ENCODE results near the gene SNAPC4.
A peak's percentile ranks its signal among the peaks of the same experiment; 100 is the strongest.

Gene SNAPC4

DNA sequence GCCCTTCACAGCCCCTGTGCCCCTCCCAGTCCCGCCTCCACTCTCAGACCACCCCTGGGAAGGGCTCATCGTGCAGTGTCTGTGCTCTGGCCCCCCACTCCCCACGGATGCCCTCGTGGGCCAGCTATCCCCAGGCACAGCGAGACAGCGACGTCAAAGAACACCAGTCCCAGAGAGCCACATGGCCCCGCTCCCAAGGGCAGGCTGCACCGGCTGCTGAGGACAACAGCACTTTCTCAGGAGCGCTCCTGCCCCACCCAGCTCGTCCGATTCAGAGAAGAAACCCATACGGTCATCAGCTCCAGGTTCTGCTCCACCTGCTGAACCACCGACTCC, 4.8 kb upstream of the SNAPC4 start:
- no peak overlapping the region for H3K4me3 ChIP-seq (ENCODE audit: low read length)
- H3K9me3 ChIP-seq (replicated peaks; ENCODE audit: low read length): no peaks in the 10 kb centered on the region
- peaks cover 42% of the 10 kb centered on the region for H3K36me3 ChIP-seq (ENCODE audit: insufficient read depth, low read length)
- H3K4me2 ChIP-seq (ENCODE audit: low read length): no peak overlapping the region
- H3K4me1 ChIP-seq (ENCODE audit: control insufficient read depth, insufficient read depth, low read length): peaks cover 15% of the 10 kb centered on the region
- no peaks in the 10 kb centered on the region for H3K27me3 ChIP-seq (ENCODE audit: control insufficient read depth, insufficient read depth, low read length)
- H3K9ac ChIP-seq (ENCODE audit: low read depth, low read length): no peak overlapping the region

DNA sequence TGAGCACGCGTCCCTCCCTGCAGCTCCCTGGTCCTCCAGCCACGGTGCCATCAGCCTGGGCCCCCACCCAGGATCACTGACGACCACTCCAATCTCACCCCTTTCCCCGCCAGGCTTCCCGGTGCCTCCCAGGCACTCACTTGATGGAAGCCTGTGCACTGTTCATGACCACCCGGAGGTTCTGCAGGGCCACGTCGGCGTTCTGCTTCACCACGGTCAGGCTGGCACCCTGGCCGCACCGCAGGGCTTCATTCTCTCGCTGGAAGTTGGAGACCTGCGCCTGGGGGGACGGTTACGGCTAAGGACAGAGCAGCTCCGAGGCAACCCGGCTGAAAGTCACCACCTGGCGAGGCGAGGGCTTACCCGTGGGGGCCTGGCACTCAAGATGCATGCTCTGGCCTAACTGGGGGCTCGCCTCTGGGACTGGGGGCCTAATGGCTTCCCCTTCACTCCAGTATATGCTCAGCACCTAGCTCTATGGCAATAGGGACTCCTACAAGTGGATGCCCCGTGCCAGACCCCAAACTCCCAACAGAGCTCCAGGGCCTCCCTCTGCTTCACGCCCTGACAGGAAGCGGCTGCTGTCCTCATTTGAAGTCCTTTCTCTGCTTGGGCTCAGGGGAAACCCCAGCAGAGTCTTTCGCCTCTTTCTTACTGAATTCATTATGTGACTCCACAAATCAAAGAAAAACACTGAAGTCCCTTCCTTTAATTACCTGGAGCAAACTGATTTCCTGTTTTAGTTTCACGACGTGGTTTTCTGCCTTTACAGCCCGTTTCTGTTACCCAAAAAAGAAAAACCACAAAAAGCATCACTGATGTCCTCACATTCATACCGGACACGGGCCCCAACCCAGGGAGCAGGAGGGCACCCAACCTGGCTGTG, 4.2 kb upstream of the SNAPC4 start:
- Histone ChIP-seq H3K36me3 (ENCODE audit: insufficient read depth, low read length) (peaks cover 42% of the 10 kb centered on the region), H3K4me1 (ENCODE audit: control insufficient read depth, insufficient read depth, low read length) (peaks cover 10% of the 10 kb centered on the region), H3K4me3 (ENCODE audit: low read length) (no peak overlapping the region), H3K9me3 (replicated peaks; ENCODE audit: low read length) (no peaks in the 10 kb centered on the region), H3K4me2 (ENCODE audit: low read length) (no peak overlapping the region), H3K9ac (ENCODE audit: low read depth, low read length) (no peak overlapping the region), H3K27me3 (ENCODE audit: control insufficient read depth, insufficient read depth, low read length) (no peaks in the 10 kb centered on the region)

DNA sequence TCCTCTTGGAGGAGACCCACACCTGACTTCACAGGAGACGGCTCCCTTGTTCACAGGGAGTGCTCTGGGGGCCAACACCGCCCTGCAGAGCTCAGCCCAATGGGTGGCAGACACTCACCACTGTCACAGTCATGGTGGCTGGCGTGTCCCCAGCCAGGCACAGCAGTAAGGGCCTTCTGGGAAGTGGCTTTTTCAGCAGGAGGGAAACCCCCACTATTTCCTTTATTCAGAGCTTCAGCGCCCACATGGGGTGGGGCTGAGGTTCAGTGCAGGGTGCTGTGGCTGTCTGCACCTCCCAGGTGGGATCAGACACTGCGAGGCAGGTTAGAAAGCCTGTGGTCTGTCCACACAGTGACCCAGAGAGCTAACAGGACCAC, 3.6 kb upstream of the SNAPC4 start:
- H3K4me3 ChIP-seq (ENCODE audit: low read length): no peak overlapping the region
- no peaks in the 10 kb centered on the region for H3K9me3 ChIP-seq (replicated peaks; ENCODE audit: low read length)
- no peaks in the 10 kb centered on the region for H3K27me3 ChIP-seq (ENCODE audit: control insufficient read depth, insufficient read depth, low read length)
- H3K4me2 ChIP-seq (ENCODE audit: low read length): no peak overlapping the region
- H3K4me1 ChIP-seq (ENCODE audit: control insufficient read depth, insufficient read depth, low read length): peaks cover 12% of the 10 kb centered on the region
- peaks cover 45% of the 10 kb centered on the region for H3K36me3 ChIP-seq (ENCODE audit: insufficient read depth, low read length)
- H3K9ac ChIP-seq (ENCODE audit: low read depth, low read length): no peak overlapping the region

- H3K9ac ChIP-seq (ENCODE audit: low read depth, low read length): no peak overlapping the region
- H3K4me3 ChIP-seq (ENCODE audit: low read length): no peak overlapping the region
- peaks cover 16% of the 10 kb centered on the region for H3K4me1 ChIP-seq (ENCODE audit: control insufficient read depth, insufficient read depth, low read length)
- no peak overlapping the region for H3K4me2 ChIP-seq (ENCODE audit: low read length)
- peaks cover 38% of the 10 kb centered on the region for H3K36me3 ChIP-seq (ENCODE audit: insufficient read depth, low read length)
- no peaks in the 10 kb centered on the region for H3K27me3 ChIP-seq (ENCODE audit: control insufficient read depth, insufficient read depth, low read length)
- H3K9me3 ChIP-seq (replicated peaks; ENCODE audit: low read length): no peaks in the 10 kb centered on the region
Measured at GRCh38 chr9:136402067-136402466, 2.1 kb upstream of the SNAPC4 start.

DNA sequence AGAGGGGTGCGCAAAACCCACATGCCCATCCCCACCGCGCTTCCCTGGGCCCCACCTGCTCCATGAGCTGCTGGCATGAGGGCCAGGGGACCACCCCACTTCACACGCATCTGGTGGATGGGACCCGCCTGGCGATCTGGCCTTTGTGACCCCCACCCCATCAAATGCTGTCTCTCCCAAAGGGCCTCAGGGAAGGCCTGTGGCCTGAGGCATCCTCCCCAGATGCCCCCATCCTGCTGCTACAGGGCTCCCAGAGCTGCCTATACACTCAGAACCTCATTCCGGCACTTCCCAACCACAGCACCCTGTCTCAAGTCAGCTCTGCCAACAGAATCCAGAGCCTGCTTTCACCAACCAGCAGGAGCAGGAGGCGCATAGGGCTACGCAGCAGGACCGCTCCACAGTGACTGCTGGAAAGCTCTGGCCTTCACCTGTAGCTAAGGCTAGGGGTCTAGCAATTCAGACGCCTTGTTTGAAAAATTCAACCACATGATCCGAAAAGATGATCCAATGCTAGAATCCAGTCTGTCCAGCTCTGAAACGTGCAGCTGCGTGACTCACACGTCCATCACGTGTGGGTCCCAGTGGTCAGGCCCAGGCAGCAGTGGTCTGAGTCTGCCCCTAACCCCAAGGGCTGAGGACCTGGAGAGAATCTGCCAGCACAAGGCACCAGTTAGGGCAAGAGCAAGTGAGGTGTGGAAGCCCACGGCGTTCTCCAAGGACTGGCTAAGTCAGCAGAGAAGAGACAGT, 1.4 kb upstream of the SNAPC4 start:
- Histone ChIP-seq H3K4me3 (ENCODE audit: low read length) (no peak overlapping the region), H3K27me3 (ENCODE audit: control insufficient read depth, insufficient read depth, low read length) (no peaks in the 10 kb centered on the region), H3K36me3 (ENCODE audit: insufficient read depth, low read length) (peaks cover 41% of the 10 kb centered on the region), H3K4me1 (ENCODE audit: control insufficient read depth, insufficient read depth, low read length) (peaks cover 16% of the 10 kb centered on the region), H3K9me3 (replicated peaks; ENCODE audit: low read length) (no peaks in the 10 kb centered on the region), H3K4me2 (ENCODE audit: low read length) (no peak overlapping the region), H3K9ac (ENCODE audit: low read depth, low read length) (no peak overlapping the region)

DNA sequence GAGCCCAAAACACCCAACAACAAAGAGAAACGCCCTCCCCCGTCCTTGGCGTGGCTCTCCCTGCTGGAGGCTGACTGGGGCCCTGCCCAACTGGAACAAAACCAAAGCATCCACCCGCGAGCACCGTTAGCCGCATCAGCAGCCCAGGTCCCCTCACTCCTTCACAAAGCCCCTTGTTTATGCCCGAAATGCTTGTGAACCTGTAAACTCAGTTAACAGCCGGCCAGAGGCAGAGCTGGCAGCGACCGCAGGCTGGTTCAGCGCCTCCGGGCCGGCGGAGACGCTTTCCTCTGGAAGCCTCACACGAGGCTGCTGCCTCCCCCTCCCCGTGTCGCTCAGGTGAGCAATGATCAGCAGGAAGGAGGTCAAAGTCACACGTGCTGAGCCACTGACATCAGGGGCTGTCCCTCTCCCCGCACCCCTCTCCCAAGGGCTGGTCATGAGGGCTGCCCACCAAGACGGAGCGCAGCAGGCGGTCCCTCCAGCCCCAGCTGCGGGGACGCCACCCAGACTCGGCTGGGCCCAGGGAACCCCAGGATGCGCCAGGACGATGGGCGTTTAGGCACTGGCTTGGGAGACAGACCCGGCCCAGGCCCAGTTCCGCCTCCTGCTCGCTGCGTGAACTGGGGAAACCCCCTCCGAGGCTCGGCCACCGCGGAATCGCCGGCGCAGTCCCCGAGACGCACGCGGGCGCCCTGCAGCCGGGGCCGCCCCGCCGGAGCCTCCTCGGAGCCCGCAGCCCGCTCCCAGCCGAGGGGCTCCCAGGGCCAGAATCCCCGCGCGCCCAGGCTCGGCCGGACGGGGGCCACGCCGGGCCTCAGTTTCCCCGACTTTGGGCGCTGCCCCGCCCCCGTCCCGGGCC, 563 bp downstream of the SNAPC4 start:
- H3K4me1 ChIP-seq (ENCODE audit: control insufficient read depth, insufficient read depth, low read length): peaks cover 16% of the 10 kb centered on the region
- H3K36me3 ChIP-seq (ENCODE audit: insufficient read depth, low read length): peaks cover 45% of the 10 kb centered on the region
- peak overlapping the region; percentile 98 for H3K4me3 ChIP-seq (ENCODE audit: low read length)

GRCh38 chr9:136398286-136398685, 1.7 kb downstream of the SNAPC4 start:
- Histone ChIP-seq H3K4me1 (ENCODE audit: control insufficient read depth, insufficient read depth, low read length) (peaks cover 16% of the 10 kb centered on the region), H3K9ac (ENCODE audit: low read depth, low read length) (peak overlapping the region; percentile 92), H3K27me3 (ENCODE audit: control insufficient read depth, insufficient read depth, low read length) (no peaks in the 10 kb centered on the region), H3K4me2 (ENCODE audit: low read length) (peak overlapping the region; percentile 99), H3K9me3 (replicated peaks; ENCODE audit: low read length) (no peaks in the 10 kb centered on the region), H3K4me3 (ENCODE audit: low read length) (peak overlapping the region; percentile 98), H3K36me3 (ENCODE audit: insufficient read depth, low read length) (peaks cover 50% of the 10 kb centered on the region)

More for the DNA sequence above, 563 bp downstream of the SNAPC4 start:
- Histone ChIP-seq H3K27me3 (ENCODE audit: control insufficient read depth, insufficient read depth, low read length) (no peaks in the 10 kb centered on the region), H3K4me2 (ENCODE audit: low read length) (peak overlapping the region; percentile 99), H3K9ac (ENCODE audit: low read depth, low read length) (peak overlapping the region; percentile 92), H3K9me3 (replicated peaks; ENCODE audit: low read length) (no peaks in the 10 kb centered on the region)

- H3K9ac ChIP-seq (ENCODE audit: low read depth, low read length): no peak overlapping the region
- peaks cover 53% of the 10 kb centered on the region for H3K36me3 ChIP-seq (ENCODE audit: insufficient read depth, low read length)
- peaks cover 16% of the 10 kb centered on the region for H3K4me1 ChIP-seq (ENCODE audit: control insufficient read depth, insufficient read depth, low read length)
- no peak overlapping the region for H3K4me3 ChIP-seq (ENCODE audit: low read length)
- no peak overlapping the region for H3K4me2 ChIP-seq (ENCODE audit: low read length)
- H3K27me3 ChIP-seq (ENCODE audit: control insufficient read depth, insufficient read depth, low read length): no peaks in the 10 kb centered on the region
- H3K9me3 ChIP-seq (replicated peaks; ENCODE audit: low read length): no peaks in the 10 kb centered on the region
Measured at GRCh38 chr9:136397643-136398042, 2.3 kb downstream of the SNAPC4 start.

- no peak overlapping the region for H3K9ac ChIP-seq (ENCODE audit: low read depth, low read length)
- H3K4me2 ChIP-seq (ENCODE audit: low read length): no peak overlapping the region
- no peaks in the 10 kb centered on the region for H3K9me3 ChIP-seq (replicated peaks; ENCODE audit: low read length)
- peaks cover 16% of the 10 kb centered on the region for H3K4me1 ChIP-seq (ENCODE audit: control insufficient read depth, insufficient read depth, low read length)
- no peaks in the 10 kb centered on the region for H3K27me3 ChIP-seq (ENCODE audit: control insufficient read depth, insufficient read depth, low read length)
- H3K4me3 ChIP-seq (ENCODE audit: low read length): no peak overlapping the region
- peaks cover 59% of the 10 kb centered on the region for H3K36me3 ChIP-seq (ENCODE audit: insufficient read depth, low read length)
Measured at GRCh38 chr9:136396219-136396515, 3.8 kb downstream of the SNAPC4 start.

- Histone ChIP-seq H3K4me3 (ENCODE audit: low read length) (no peak overlapping the region), H3K27me3 (ENCODE audit: control insufficient read depth, insufficient read depth, low read length) (no peaks in the 10 kb centered on the region), H3K9ac (ENCODE audit: low read depth, low read length) (no peak overlapping the region), H3K4me2 (ENCODE audit: low read length) (no peak overlapping the region), H3K9me3 (replicated peaks; ENCODE audit: low read length) (no peaks in the 10 kb centered on the region), H3K36me3 (ENCODE audit: insufficient read depth, low read length) (peaks cover 61% of the 10 kb centered on the region), H3K4me1 (ENCODE audit: control insufficient read depth, insufficient read depth, low read length) (peaks cover 15% of the 10 kb centered on the region)
Measured at GRCh38 chr9:136395345-136396218, 4.4 kb downstream of the SNAPC4 start.

DNA sequence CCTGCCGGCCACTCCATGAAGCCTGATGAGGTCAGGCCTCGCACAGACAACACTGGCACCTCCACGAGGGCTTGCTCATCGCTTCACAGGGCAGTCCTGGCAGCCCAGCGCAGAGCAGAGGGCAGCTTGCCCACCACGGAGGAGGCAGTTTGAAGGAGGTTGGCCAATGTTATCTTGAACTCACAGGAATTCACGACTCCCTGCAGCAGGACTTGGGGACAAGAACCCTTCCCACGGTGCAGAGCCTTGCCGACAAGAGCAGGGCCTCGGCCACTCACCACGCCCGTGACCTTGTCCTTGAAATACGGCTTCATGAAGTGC, 5.0 kb downstream of the SNAPC4 start:
- no peak overlapping the region for H3K4me2 ChIP-seq (ENCODE audit: low read length)
- peaks cover 11% of the 10 kb centered on the region for H3K4me1 ChIP-seq (ENCODE audit: control insufficient read depth, insufficient read depth, low read length)
- peaks cover 61% of the 10 kb centered on the region for H3K36me3 ChIP-seq (ENCODE audit: insufficient read depth, low read length)
- H3K27me3 ChIP-seq (ENCODE audit: control insufficient read depth, insufficient read depth, low read length): no peaks in the 10 kb centered on the region
- H3K9me3 ChIP-seq (replicated peaks; ENCODE audit: low read length): no peaks in the 10 kb centered on the region
- H3K9ac ChIP-seq (ENCODE audit: low read depth, low read length): no peak overlapping the region
- H3K4me3 ChIP-seq (ENCODE audit: low read length): no peak overlapping the region
